Choroid plexus epithelial cell (primary cell): ENCODE measurements around the gene EXD3.

Experiments
- DNase-seq: peaks from one replicate; pipeline ENCODE4 v3.0.0-alpha.2; 2010; ENCODE audit warnings: low read depth
- H3K4me3 ChIP-seq: 2 replicates; pipeline ENCODE4 v1.5.1; 2011; ENCODE audit warnings: low read depth, mild to moderate bottlenecking, control low read depth, low read length, moderate library complexity
- TF ChIP-seq, protein P1 (sequence below): conservative IDR thresholded peaks from 2 replicates; pipeline ENCODE4 v1.5.1; 2011; ENCODE audit warnings: low read depth, mild to moderate bottlenecking, control low read depth, inconsistent platforms, low read length, moderate library complexity

The EXD3 gene

DNA sequence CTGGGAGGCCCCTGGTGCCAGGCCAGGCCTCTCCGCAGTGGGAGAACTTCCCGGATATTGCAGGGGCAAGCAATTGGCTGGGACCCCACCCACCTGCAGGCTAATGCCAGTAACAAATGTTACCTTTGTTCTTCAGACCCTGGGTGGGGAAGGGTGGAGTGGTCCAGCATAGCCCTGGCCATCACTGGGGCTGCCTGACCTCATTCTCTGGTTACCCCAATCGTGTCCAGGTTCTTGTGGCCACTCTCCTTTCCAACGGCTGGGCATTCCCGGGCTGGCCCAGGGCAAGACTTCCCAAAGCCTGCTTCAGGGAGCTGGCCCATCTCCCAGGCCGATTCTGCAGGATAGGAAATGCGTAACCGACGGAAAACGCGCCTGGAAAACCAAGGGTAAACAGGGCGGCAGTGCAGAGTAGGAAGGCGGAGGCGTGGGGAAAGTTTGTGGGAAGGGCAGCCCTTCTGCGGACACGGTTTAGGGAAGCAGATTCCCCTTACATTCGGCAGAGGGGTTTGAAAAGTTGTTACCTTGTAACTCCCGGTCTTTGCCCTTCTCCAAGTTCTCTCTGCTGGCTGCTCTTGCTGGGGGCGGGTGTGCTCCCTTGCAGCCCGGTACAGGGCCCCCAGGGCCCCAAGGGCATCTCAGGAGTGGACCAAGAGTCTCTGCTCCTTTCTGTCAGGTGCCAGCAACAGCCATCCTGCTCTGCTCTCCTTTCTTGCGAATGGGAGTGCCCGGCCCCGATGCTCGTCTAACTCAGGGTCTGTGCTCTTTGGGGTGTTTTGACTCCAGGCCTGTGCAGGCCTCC is 124.4 kb downstream of the EXD3 start:
- no peak for DNase-seq
- H3K4me3 ChIP-seq = no peak overlapping the region
- TF ChIP-seq, protein P1, sequence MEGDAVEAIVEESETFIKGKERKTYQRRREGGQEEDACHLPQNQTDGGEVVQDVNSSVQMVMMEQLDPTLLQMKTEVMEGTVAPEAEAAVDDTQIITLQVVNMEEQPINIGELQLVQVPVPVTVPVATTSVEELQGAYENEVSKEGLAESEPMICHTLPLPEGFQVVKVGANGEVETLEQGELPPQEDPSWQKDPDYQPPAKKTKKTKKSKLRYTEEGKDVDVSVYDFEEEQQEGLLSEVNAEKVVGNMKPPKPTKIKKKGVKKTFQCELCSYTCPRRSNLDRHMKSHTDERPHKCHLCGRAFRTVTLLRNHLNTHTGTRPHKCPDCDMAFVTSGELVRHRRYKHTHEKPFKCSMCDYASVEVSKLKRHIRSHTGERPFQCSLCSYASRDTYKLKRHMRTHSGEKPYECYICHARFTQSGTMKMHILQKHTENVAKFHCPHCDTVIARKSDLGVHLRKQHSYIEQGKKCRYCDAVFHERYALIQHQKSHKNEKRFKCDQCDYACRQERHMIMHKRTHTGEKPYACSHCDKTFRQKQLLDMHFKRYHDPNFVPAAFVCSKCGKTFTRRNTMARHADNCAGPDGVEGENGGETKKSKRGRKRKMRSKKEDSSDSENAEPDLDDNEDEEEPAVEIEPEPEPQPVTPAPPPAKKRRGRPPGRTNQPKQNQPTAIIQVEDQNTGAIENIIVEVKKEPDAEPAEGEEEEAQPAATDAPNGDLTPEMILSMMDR = no peak

DNA sequence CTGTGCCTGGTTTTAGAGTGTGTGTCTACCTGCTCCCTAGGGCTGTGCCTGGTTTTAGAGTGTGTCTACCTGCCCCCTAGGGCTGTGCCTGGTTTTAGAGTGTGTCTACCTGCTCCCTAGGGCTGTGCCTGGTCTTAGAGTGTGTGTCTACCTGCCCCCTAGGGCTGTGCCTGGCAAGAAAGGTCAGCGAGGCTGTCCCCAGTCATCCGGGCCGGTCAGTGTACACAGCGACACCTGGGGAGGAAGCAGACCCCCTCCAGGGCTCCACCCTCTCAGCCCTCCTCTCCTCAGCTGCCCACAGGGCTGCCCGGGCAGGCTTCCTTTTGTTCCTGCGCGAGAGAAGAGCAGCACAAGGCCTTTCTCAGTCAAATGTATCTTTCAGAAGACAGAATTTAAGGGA is 125.0 kb downstream of the EXD3 start:
- DNase-seq = no peak
- TF ChIP-seq, protein P1 = no peak
- H3K4me3 ChIP-seq = no peak overlapping the region

DNA sequence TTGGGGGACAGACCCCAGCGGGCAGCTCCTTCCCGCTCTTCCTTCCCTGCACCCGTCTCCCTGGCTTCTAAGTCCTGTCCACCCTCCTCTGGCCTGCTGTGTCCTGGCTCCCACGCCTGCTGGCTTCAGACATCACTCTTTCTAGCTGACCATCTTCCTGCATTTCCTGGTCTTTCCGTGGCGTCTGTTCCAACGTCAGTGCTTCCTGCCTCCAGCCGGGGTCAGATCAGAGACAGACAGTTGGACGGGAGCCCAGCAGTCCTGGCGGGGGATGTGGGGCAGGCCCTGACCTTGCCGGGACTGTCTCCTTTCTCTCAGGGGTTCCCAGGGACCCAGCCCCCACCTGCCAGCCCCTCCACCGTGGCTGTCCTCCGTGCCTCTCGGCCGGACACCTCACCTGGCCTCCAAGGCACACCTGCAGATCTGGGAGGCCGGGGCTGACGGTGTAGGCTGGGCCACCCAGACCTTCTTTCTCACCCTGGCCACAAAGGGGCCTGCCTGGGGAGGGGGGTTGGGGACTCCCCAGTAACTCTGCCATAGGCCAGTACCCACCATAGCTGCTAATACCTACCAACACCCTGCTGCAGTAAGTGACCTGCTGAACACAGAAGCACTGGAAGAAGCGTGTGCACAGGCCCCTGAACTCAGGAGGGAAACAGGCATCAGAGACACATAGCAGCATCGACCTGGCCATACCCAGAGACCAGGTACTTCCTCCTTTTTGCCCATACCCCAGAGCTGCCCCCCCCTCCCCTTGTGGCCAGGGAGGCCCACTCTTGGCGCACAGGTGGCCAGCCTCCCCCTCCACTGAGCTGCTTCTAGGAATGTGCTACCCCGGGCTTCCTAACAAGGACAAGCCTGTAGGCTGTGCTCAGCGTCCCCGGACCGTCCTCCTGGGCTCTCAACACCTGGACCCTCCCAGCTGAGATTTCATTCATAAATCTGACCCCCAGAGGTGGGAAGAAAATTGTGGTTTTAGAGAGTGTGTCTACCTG is 126.0 kb downstream of the EXD3 start:
- peak; percentile 84 for DNase-seq
- TF ChIP-seq, protein P1 = no peak
- H3K4me3 ChIP-seq = peak overlapping the region; percentile 33

DNA sequence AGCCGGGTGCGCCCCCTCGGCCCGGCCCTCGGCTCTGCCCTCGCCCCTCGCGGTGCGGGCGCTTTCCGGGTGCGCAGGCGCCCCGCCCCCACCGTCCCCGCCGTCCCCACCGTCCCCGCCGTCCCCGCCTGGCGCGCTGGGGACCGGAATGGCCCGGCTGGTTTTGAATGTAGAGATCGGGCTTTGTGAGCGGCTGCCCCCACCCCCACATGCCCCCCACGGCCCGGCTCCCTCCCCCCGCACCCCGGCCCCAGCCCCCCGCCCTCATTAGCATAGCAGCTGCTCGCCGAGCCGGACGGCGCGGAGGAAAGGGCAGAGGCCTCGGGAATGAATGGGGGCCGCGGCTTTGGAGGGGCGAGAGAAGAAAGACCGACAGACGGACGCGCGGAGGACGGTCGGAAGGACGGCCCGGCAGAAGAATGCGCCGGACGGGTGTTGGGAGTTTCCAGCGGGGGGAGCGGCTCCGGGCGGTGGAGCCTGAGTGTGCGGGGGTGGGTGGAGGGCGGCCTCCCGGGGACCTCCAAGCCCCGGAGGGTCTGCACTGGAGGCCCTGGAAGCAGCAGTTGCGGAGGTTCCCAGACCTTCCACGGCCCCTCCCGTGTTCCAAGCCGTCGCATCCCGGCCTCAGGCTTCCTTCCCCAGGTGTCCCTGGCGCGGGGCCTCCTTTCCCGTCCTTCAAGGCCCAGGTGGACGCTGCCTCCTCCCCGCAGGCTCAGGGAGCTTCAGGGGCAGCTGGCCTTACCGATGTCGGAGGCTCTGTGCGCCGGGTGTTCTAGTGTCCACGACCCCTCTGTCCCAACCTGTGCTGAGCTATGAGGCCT is 126.9 kb downstream of the EXD3 start:
- H3K4me3 ChIP-seq = peak overlapping the region; percentile 33
- TF ChIP-seq, protein P1 = no peak
- DNase-seq = peak; percentile 18

DNA sequence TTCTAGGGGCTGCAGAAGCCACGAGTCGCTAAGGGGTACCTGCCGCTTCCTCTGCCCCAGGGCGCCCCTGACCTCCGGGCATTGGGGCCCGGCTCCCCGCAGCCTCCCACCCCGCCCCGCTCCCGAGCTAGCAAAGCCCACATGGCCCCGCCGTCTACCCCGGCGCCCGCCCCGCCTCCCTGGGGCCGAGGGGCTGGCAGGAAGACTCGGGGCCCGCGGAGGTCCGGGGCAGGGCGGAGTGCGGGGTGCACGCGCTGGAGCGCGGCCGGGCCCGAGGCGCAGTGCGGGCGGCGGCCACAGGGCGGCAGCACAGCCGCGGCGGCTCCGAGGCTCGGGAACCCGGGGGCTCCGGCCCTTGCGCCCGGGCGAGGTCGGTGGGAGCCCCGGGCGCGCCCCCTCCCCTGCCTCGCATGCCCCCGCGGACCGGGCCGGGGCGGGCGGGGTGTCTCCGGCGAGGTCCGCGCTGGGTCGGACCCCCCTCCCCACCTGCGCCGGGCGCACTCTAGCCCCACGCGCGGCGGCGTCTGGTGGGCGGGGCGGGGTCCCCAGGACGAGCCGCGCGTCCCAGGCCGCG is 127.6 kb downstream of the EXD3 start:
- TF ChIP-seq, protein P1 = peak; percentile 33
- no peak overlapping the region for H3K4me3 ChIP-seq
- DNase-seq = peak; percentile 17

DNA sequence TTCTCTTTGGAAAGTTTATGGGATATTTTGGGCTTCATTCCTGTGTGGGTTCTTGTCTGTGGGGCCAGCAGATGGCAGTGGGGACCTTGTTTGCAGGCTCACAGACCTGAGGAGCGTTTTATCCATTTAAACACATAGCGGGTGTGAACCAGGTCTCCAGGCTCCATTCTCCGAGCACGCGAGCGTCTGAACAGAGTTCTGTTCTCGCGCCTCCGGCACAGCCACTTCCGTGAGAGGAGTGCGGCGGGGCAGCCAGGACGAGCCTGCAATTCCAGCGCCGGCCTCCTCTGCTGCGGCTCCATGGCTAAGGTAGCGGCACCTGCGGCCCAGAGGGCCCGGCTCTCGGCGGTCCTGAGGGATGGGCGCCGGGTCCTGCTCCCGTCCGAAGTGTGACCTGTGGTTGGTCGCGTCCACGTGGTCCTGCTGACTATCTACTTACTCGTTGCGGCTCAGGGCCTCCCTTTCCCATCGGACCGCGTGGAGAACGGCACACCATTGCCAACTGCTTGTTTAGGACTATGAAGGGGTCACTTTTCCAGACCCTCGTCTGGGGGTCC is 128.2 kb downstream of the EXD3 start:
- H3K4me3 ChIP-seq = no peak overlapping the region
- peak; percentile 71 for DNase-seq
- TF ChIP-seq, protein P1 = peak; percentile 62
